CD1c-positive myeloid dendritic cell (primary cell): Measurements from ENCODE around the gene TP53.

Experiments
- DNase-seq: peaks from one replicate; pipeline ENCODE4 v3.0.0-alpha.2; 2016; ENCODE audit errors: extremely low spot score

Gene TP53

DNA sequence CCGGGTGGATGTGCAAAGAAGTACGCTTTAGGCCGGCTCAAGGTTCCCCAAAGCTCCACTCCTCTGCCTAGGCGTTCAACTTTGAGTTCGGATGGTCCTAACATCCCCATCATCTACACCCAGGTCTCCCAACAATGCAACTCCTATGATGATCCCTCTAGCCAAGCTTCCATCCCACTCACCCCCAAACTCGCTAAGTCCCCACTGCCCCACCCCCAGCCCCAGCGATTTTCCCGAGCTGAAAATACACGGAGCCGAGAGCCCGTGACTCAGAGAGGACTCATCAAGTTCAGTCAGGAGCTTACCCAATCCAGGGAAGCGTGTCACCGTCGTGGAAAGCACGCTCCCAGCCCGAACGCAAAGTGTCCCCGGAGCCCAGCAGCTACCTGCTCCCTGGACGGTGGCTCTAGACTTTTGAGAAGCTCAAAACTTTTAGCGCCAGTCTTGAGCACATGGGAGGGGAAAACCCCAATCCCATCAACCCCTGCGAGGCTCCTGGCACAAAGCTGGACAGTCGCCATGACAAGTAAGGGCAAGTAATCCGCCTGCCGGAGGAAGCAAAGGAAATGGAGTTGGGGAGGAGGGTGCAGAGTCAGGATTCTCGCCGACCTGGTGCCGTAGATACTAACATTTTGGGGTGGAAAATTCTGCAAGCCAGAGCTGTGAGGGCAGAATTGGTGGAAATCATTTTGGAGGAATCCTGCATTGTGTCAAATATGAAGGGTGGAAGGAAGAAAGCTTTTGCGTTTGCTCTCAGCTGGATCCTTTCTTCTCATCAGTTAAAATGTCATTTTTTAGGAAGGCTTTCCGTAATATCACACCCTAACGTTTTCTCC is at the start of gene TP53:
Gene TP53 (minus strand): TSS at position 419 of the 836 bp plus-strand sequence. CDS start 10,896 bp downstream, outside the sequence.
- peak; percentile 95 for DNase-seq

DNA sequence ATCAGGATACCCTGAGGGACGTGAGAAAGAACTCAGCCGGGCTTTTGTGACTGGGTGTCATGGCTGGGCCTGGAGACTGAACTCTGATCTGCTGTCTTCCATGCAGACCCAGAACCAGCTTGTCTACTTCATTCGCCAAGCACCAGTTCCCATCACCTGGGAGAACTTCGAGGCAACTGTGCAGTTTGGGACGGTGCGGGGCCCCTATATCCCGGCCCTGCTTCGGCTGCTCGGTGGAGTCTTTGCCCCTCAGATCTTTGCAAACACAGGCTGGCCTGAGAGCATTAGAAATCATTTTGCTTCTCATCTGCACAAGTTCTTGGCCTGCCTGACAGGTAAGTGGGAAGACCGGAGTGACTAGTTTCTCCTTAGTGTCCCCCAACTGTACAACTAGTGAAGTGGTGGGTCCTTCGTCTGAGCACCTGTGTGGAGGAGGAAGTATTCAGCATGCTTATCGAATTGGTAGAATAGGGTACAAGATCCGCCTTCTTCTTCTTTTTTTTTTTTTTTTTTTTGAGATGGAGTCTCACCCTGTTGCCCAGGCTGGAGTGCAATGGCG is 45.8 kb upstream of the TP53 start:
- no peak for DNase-seq

DNA sequence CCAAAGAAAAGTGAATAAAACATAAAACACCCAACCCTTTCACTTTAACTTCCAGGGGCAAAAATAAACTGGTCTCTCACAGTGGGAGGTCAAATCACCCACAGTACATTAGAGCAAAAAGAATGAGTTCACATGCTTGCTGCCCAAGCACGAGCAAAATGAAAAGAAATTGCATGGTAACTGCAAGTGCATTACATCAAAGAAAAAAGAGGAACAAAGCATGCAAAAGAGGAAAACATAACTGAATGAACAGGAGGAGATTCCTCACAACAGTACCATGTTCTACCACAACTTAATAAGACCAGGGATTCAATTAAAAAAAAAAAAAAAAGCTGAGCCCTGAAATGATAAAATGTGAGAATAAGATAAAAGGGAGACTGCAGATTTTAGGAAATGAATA is 42.5 kb upstream of the TP53 start:
- DNase-seq = peak; percentile 52

DNA sequence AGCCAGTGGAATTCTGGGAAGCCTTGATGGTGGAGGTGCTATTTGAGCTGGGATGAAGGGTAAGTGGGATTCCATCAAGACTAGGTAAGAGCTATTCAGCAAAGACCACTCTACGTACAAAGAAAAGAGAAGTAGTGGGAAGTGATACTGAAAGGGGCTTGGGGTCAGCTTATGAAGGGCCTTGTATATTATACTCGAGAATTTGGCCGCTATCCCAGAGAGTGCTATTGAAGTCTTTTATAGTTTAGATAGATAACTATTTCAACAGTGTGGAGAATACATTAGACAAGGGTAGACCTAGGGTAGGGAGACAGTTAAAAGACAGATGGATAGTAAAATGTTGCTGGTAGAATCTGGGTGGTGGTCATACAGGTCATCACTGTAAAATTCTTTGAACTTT is 40.6 kb upstream of the TP53 start:
- no peak for DNase-seq

DNA sequence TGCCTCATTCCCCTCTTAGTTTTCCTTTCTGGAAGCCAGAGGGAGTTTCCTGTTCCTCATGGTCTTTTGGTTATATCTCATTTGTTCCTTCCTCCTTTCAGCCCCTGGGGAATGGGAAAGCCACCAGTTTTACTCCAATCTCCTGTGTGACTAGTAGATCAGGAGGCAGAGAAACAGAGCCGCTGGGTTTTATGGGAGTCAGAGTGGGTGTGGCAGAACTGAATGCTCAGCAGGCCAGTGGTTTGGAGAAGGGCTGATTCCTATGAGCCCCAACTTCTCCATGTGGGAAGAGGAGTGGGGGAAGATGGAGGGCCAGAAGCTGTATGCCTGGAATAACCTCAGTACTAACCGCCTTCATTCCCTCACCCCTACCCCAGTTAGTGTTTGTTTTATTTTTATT is 34.3 kb upstream of the TP53 start:
- DNase-seq = no peak

DNA sequence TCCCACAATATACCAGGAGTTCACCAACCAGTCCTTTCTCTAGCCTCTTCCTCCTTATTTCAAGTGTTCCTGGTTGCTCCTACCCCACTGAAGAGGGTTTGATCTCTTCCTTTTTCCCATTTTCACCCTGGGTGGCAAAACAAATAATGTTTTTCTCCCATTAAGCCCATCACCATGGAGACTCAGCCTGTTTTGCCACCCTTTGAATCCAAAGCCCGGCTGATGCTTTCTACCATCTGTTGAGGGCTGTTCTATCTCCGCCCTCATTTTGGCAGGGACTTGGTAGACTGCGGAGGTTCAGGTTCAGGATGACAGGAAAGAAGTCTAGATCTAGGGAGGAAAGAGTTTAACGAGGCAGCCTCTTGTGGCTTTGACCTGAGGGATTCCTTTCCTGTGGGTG is 32.8 kb upstream of the TP53 start:
- no peak for DNase-seq

DNA sequence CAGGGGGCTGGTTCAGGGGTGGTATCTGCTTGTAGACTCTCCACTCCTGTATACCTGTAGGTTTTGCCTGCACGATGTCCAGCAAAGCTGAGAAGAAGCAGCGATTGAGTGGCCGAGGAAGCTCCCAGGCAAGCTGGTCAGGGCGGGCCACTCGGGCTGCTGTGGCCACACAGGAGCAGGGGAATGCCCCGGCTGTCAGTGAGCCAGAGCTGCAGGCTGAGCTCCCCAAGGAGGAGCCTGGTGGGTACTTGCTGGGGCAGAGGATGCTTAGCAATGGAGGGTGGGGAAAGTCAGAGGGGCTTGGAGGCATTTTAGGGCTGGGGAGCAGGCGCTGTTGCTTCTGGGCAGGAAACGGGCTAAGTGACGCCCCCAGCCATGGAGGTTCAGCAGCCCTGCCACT is 32.4 kb upstream of the TP53 start:
- no peak for DNase-seq

DNA sequence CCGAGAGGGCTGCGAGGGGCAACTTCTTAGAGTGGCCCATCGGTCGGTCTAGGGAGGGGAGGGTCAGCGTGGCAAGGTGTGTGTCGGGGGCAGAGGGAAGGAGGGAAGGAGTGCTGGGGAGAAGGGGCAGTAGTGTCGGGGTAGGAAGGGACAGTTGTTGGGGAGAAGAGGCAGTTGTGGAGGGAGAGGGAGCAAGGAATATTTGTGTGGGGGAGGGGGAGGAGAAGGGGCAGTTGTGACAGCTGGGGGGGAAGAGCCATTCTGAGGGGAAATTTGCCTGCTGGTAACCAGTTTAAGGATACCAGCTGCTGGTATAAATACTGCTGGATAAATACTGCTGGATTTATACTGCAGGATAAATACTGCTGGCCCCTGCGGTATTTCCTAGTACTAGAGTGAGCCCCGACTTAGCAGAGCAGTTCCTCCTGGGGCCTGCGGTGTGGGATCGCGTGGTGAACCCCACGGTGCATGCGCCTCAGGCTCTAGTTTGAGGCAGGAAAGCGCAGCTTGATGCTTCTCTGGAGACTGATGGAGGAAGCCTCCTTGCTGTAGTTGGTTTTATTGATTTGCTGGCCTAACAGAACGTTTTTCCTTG is 30.6 kb upstream of the TP53 start:
- DNase-seq = peak; percentile 38

DNA sequence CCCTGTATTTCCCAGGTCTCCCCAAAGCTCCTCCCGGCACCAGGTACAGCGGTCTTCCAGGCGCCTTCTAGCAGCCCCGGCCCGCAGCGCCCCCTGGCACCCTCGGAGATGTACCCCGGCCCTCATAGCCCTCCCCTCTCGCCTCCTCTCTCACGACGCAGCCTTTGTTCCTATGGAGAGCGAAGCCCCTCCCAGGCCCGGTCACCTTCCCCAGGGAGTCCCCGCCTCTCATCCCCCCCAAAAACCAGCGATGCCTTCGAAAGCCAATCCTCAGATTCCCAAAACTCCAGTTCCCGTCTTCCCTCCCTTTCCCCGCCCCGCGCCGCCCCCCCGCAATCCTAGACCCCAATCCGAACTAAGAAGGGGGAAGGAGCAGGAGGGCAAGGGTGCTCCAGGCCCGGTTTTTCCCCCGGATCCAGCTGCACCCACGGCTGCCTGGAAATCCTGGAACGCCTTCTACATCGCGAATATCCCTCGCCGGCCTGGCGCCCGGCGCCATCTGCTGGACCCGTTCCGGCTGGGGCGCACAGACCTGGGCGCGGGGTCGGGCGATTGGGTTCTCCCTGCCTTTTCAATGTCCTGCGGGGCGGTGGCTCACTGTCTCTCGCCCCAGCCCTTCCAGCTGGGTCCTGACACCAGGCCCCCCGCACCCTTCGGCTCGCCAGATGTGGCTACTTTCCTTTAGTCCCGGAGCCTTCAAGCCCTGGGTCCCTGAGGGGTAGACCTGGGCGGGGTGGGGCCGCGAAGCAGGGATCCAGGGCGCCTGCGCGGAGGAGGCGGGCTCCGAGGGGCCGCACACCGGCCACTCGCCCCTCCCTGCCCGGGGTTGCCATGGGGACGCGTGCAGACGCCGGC is 29.8 kb upstream of the TP53 start, which contains the start of gene DNAH2:
Gene DNAH2 (plus strand): TSS at position 844 of the 855 bp plus-strand sequence. CDS start 1,991 bp downstream, outside the sequence.
- peak; percentile 41 for DNase-seq

DNA sequence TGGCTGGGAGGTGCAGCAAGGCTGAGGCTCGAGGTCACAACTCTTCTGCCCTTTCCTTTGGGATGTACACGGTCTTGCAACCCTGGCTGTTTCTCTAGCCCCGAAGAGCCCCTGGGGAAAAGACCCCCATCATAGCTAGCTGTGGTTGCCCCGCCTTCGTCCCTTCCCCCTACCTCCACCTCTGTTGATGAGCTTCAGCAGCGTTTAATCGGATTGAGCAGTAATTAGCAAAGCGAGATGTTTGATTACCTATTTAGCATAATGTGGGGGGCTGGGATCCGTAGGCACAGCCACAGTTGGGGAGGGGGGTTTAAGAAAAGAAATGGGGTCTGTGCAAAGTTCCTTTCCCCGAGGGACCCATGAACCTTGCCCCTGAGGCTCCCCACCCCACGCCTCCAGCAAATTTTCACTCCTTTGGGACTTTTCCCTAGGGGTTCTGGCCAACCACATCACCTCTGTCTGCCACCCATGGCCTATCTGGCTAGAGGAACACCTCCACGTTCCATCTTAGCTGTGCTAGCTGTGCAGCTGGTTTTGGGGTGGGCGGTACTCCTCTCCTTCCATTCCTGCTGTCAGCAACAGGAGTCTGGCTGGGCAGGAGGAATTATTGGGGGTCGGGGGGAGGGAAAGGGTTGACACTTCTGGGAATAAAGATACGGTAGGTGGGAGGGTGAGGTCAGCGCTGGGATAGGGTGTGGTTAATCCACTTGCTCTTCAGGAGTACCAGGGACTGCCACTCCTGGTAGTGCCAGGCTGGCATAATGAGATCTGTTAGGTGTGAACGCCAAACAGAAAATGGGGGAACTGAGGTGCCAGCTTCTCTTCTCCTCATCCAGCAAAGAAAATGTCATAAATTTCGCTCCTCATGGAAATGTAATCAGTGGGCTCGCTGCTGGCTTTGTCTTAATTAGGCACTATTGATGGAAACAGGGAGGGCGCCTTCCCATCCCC is 28.9 kb upstream of the TP53 start:
- DNase-seq = no peak

DNA sequence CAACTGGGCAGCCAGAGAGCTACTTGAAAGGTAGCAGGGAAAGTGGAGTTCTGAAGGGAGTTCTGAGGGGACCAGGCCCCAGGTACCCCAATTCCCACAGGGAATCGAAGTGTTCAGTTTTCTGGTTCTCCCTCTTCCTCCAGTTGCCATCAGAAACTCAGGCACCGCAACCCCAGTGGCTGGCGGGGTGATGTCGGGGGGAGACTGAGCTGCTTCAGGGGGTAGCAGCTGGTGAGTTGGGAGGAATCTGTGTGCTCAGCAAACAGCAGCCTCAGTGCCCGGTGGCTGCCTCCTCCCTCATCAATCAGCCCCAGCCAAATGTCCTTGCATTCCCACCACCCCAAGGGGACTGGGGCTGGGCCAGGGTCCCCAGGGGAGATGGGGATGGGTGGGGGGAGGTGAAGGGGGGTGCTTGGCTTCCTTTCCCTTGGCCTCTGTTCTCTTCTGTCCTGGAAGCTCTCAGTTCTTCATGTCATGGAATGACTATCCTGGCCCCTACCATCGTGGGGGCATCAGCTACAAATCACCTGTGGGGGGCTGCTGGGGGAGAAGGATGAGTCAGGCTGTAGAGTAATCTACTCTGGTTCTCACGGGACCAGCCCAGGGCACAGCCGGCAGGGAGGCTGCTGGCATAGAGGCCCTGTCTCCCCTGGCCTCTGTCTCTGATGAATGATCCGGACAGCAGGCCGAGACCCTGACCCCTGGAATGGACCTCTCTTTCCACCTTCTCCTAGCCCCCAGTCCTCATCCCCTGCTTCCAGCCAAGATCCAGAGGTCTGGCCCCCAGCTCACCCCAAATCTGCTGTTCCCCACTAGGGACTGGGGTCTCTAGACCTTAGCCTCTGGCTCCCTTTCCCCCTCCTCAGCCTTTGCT is 27.7 kb upstream of the TP53 start:
- no peak for DNase-seq

DNA sequence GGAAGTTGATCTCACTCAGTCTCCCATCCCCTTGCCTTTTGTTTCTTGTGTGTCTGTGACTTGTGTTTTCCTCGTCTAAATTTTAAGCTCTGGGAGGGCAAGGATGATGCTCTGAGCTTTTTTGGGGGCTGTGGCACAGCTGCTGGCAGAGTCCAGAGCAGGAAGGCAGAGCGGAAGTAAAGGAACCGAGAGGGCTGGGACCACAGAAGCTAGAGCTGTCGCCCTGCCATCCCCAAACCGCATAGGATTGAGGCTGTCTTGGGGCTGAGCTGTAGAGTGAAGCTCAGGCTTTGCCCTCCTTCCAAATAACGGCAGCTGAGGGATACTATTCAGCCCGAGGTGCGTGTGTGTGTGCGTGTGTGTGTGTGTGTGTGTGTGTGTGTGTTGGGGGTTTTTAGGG is 26.5 kb upstream of the TP53 start:
- no peak for DNase-seq

DNA sequence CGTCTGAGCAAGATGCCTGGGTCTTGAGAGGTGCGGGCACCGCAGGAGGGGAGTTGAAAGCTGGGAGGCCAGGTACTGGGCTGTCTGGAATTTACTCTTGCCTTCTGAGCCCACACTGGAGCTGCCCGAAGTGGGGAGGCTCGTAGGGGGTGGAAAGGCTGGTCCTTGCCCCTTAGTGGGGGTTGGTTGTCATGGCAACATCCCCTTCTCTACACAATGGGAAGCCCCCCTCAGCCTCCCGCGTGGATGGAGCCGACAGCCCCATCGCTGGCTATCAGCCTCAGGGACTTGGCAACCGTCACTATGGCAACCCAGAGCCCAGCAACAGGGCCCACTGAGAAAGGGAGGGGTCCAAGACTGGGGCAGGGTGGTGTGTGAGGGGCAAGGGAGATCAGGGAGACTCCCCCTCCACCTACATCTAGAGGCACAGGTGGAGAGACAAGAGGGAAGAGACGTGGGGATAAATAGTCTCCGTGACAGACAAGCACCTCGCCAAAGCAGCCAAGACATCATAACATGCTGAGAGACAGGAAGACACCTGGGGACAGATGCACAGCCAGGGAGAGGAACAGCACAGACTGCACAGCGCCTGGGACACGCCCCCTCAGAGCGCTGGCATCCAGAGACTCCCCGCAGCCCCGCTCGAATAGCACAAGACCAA is 25.0 kb upstream of the TP53 start:
- no peak for DNase-seq

DNA sequence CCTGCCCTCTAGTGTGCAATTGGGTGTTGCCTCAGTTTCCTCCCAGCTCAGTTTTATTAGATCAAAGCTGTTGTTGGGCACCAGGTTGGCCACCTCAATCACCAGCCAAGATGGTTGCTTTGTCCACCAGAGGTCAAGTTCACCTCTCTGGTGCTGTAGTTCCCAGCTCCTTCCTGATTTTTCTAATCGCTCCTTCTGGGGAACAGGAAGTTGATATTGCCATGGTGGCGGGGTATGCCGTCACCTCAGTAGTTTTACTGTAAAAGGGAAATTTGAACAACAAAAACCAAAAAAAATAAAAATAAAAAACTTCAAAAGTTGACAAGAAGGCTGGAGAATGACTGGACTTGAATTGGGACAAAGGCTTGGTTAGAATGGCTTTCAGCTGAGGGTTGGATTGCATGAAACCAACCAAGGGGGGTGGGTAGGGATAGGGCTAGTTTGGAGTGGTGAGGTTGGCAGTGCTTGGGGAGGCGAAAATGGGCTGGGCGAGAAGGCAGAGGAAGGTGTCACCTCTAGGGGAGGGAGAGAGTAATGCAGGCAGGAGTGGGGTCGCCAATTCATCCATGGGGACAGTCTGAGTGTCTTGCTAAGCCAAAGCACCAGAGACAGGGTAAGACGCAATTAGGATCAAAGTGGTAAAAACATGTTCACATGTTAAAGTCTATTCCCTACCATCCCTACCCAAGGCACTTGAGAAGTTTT is 23.9 kb upstream of the TP53 start:
- peak; percentile 52 for DNase-seq

DNA sequence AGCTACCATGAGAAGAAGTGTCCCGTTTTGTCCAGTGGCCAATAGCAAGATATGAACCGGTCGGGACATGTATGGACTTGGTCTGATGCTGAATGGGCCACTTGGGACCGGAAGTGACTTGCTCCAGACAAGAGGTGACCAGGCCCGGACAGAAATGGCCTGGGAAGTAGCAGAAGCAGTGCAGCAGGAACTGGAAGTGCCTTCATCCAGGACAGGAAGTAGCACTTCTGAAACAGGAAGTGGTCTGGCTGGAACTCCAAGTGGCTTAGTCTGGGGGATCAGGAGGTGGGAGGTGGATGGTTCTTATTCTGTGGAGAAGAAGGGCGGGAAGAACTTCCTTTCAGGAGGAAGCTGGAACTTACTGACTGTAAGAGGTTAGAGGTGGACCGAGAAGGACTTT is 23.0 kb upstream of the TP53 start:
- peak; percentile 64 for DNase-seq

DNA sequence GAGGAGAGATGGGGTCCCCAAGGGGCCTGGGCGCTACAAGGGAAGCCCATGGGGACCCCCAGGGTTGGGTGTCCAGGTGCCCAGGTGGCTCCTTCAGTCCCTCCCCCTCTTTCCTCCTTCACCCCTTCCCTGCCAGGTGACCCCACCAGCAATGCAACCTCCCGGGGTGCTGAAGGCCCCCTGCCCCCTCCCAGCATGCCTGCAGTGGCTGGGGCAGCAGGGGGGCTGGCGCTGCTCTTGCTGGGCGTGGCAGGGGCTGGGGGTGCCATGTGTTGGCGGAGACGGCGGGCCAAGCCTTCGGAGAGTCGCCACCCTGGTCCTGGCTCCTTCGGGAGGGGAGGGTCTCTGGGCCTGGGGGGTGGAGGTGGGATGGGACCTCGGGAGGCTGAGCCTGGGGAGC is 21.7 kb upstream of the TP53 start:
- no peak for DNase-seq

DNA sequence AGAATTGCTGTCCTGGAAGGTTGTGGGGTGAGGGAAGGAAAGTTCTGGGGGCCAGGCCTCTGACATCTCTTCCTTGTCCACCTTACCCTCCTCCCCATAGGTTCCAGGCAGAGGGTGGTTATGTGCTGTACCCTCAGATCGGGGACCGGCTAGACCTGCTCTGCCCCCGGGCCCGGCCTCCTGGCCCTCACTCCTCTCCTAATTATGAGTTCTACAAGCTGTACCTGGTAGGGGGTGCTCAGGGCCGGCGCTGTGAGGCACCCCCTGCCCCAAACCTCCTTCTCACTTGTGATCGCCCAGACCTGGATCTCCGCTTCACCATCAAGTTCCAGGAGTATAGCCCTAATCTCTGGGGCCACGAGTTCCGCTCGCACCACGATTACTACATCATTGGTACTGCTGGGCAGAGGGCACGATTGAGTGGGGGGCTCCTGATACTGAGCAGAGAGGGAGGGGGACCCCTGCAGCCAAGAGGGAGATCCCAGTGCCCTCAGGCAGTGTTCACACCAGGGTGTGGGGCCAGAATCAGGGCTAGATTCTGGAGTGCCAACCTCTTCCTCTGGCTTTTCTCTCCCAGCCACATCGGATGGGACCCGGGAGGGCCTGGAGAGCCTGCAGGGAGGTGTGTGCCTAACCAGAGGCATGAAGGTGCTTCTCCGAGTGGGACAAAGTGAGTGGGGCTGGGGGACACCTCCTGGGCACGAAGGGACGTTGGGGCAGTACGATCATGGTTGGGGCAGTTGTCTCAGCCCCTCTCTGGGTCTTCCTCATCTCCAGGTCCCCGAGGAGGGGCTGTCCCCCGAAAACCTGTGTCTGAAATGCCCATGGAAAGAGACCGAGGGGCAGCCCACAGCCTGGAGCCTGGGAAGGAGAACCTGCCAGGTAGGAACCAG is 20.8 kb upstream of the TP53 start:
- DNase-seq = no peak

DNA sequence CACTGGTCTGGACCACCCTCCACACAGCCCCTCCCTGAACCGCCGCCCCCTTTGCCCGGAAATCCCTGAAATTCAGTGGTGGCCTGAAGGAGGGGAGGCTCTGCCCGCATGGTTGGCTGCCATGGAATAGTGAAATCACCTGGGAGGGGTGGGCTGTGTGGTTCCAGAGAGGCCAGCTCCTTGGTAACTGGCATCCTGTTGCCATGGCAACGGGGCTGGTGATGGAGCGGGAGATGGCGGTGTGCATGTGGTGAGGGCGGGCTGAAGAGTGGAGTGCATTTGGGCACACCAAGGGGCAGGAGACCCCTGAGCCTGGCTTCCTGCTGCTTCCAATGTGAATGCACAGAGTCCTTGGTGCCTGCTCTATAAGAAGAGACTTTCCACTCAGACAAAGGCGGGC is 20.2 kb upstream of the TP53 start:
- no peak for DNase-seq
